IMR-90 (cell line): ENCODE data around the gene PLA2G15. TPM values are rescaled to one million over a fixed set of nuclear protein-coding genes. Genes with fewer than 3 reads are reported as not detected.

Experiments used
- ATAC-seq: fragments of 200-7000 bp; cut with Tn5 transposase; 2 replicates; pipeline ENCODE4 v1.9.1; 2020; ENCODE audit warnings: low read depth, mild to moderate bottlenecking, moderate library complexity
- BruUV-seq: library from RNA; stranded (reverse); fragments of 400-500 nt; replicated peaks from 2 replicates; lab custom pipeline; 2021; lab: Mats Ljungman, UMichigan
- CTCF ChIA-PET: fragments of 300-600 bp; formaldehyde crosslinking; extraction: SDS; loops from one replicate; lab custom pipeline; 2021; ENCODE audit warnings: antibody characterized with exemption; lab: Yijun Ruan, JAX
- POLR2A ChIA-PET: fragments of 300-600 bp; sonication (Branson Sonifier 250); formaldehyde crosslinking; loops from one replicate; lab custom pipeline; 2022; ENCODE audit warnings: antibody characterized with exemption; ENCODE audit not compliant: unreplicated experiment; lab: Charles Lee
- DNase-seq: peaks from one replicate; pipeline ENCODE4 v3.0.0; 2013
- H2AFZ ChIP-seq: replicated peaks from 2 replicates; pipeline ENCODE3; 2013; ENCODE audit warnings: low read length, mild to moderate bottlenecking; ENCODE audit not compliant: poor library complexity
- H2AK5ac ChIP-seq: 2 replicates; pipeline ENCODE4 v1.6.1; 2013; ENCODE audit warnings: low read depth, low read length, inconsistent platforms
- H2AK9ac ChIP-seq: replicated peaks from 2 replicates; pipeline ENCODE3; 2013; ENCODE audit warnings: mild to moderate bottlenecking, low read depth, low read length, moderate library complexity; ENCODE audit not compliant: poor library complexity
- H2BK120ac ChIP-seq: 2 replicates; pipeline ENCODE4 v1.6.1; 2013; ENCODE audit warnings: low read depth, low read length, inconsistent platforms
- H2BK15ac ChIP-seq: 3 replicates; pipeline ENCODE4 v1.6.1; 2013; ENCODE audit warnings: low read depth, low read length, inconsistent platforms
- H2BK20ac ChIP-seq: 2 replicates; pipeline ENCODE4 v1.6.1; 2013; ENCODE audit warnings: low read depth, mild to moderate bottlenecking, inconsistent platforms, low read length, moderate library complexity
- H2BK5ac ChIP-seq: 2 replicates; pipeline ENCODE4 v1.6.1; 2013; ENCODE audit warnings: mild to moderate bottlenecking, low read depth, low read length, inconsistent platforms; ENCODE audit not compliant: poor library complexity, severe bottlenecking
- H3K14ac ChIP-seq: replicated peaks from 2 replicates; pipeline ENCODE4 v1.6.1; 2013; ENCODE audit warnings: low read depth, low read length, inconsistent platforms
- H3K18ac ChIP-seq: 2 replicates; pipeline ENCODE4 v1.6.1; 2013; ENCODE audit warnings: low read depth, low read length, control low read depth
- H3K23ac ChIP-seq: 2 replicates; pipeline ENCODE4 v1.6.1; 2013; ENCODE audit warnings: low read depth, low read length, inconsistent platforms
- H3K27ac ChIP-seq: 2 replicates; pipeline ENCODE4 v1.5.1; 2013; ENCODE audit warnings: mild to moderate bottlenecking, control low read depth, low read length; ENCODE audit not compliant: insufficient read depth
- H3K27me3 ChIP-seq: 2 replicates; pipeline ENCODE4 v1.6.1; 2013; ENCODE audit warnings: low read length; ENCODE audit not compliant: control insufficient read depth, insufficient read depth
- H3K36me3 ChIP-seq: 2 replicates; pipeline ENCODE4 v1.6.1; 2013; ENCODE audit warnings: low read length, mixed read lengths; ENCODE audit not compliant: control insufficient read depth, insufficient read depth
- H3K4ac ChIP-seq: 2 replicates; pipeline ENCODE4 v1.6.1; 2013; ENCODE audit warnings: low read depth, low read length, inconsistent platforms
- H3K4me1 ChIP-seq: 2 replicates; pipeline ENCODE4 v1.6.1; 2013; ENCODE audit warnings: low read length, mixed read lengths; ENCODE audit not compliant: control insufficient read depth, insufficient read depth
- H3K4me2 ChIP-seq: 2 replicates; pipeline ENCODE4 v1.6.1; 2013; ENCODE audit warnings: low read depth, mild to moderate bottlenecking, control low read depth, low read length, moderate library complexity
- H3K4me3 ChIP-seq: 2 replicates; pipeline ENCODE4 v1.5.1; 2013; ENCODE audit warnings: low read depth, mild to moderate bottlenecking, control low read depth, low read length, moderate library complexity; ENCODE audit not compliant: insufficient read depth
- H3K56ac ChIP-seq: 2 replicates; pipeline ENCODE4 v1.6.1; 2013; ENCODE audit warnings: low read length, inconsistent platforms; ENCODE audit not compliant: insufficient read depth; ENCODE audit errors: extremely low read depth
- H3K79me1 ChIP-seq, 2 experiments: 2 replicates each; pipeline ENCODE4 v1.6.1; 2013; ENCODE audit warnings: low read length in 2 of 2, inconsistent platforms in 1 of 2, low read depth in 1 of 2
- H3K9ac ChIP-seq: 2 replicates; pipeline ENCODE4 v1.6.1; 2013; ENCODE audit warnings: low read depth, low read length, control low read depth
- H3K9me1 ChIP-seq: 2 replicates; pipeline ENCODE4 v1.6.1; 2013; ENCODE audit warnings: low read length, inconsistent platforms; ENCODE audit not compliant: insufficient read depth
- H3K9me3 ChIP-seq: 2 replicates; pipeline ENCODE4 v1.6.1; 2013; ENCODE audit warnings: low read length; ENCODE audit not compliant: control insufficient read depth, insufficient read depth
- H4K20me1 ChIP-seq: 2 replicates; pipeline ENCODE4 v1.6.1; 2013; ENCODE audit warnings: low read length, inconsistent platforms; ENCODE audit not compliant: insufficient read depth
- H4K5ac ChIP-seq: 2 replicates; pipeline ENCODE4 v1.6.1; 2013; ENCODE audit warnings: mild to moderate bottlenecking, low read depth, low read length, control low read depth
- H4K8ac ChIP-seq, 2 experiments: 2 replicates each; pipeline ENCODE4 v1.6.1; 2013; ENCODE audit warnings: low read depth in 2 of 2, low read length in 2 of 2, control low read depth in 1 of 2, inconsistent platforms in 1 of 2
- H4K91ac ChIP-seq: 2 replicates; pipeline ENCODE4 v1.6.1; 2013; ENCODE audit warnings: low read depth, low read length, inconsistent platforms; ENCODE audit not compliant: insufficient read depth
- BHLHE40 ChIP-seq: fragments of 150-350 bp; IDR thresholded peaks from 2 replicates; pipeline ENCODE4 v1.6.1; 2016; ENCODE audit warnings: mild to moderate bottlenecking, low read depth, low read length
- FOS ChIP-seq: fragments of 150-350 bp; IDR thresholded peaks from 2 replicates; pipeline ENCODE4 v1.6.1; 2016; ENCODE audit warnings: low read depth, low read length
- MAFK ChIP-seq: IDR thresholded peaks from 2 replicates; pipeline ENCODE4 v1.6.1; 2012; ENCODE audit warnings: low read depth, low read length, improper control_type of control experiment
- MAZ ChIP-seq: IDR thresholded peaks from 2 replicates; pipeline ENCODE4 v1.6.1; 2012; ENCODE audit warnings: low read depth, mild to moderate bottlenecking, low read length, improper control_type of control experiment, moderate library complexity, borderline replicate concordance
- MXI1 ChIP-seq: IDR thresholded peaks from 2 replicates; pipeline ENCODE4 v1.6.1; 2012; ENCODE audit warnings: low read depth, mild to moderate bottlenecking, low read length, moderate library complexity, borderline replicate concordance
- POLR2A ChIP-seq: IDR thresholded peaks from 2 replicates; pipeline ENCODE4 v1.6.1; 2012; ENCODE audit warnings: mild to moderate bottlenecking, low read depth, low read length
- RAD21 ChIP-seq: IDR thresholded peaks from 2 replicates; pipeline ENCODE4 v1.6.1; 2012; ENCODE audit warnings: low read length, improper control_type of control experiment
- RCOR1 ChIP-seq: IDR thresholded peaks from 2 replicates; pipeline ENCODE4 v1.6.1; 2012; ENCODE audit warnings: mild to moderate bottlenecking, low read length, improper control_type of control experiment; ENCODE audit not compliant: insufficient replicate concordance
- RFX5 ChIP-seq: IDR thresholded peaks from 2 replicates; pipeline ENCODE4 v1.8.0; 2012; ENCODE audit warnings: low read depth, mild to moderate bottlenecking, low read length, moderate library complexity
- SMC3 ChIP-seq: fragments of 150-350 bp; IDR thresholded peaks from 2 replicates; pipeline ENCODE4 v1.6.1; 2016; ENCODE audit warnings: low read depth, mild to moderate bottlenecking, antibody characterized with exemption, low read length, moderate library complexity
- WGBS, 2 experiments: methylation state at CpG; one replicate each; pipeline versions ENCODE4 v1.1.5 to v1.1.7; 2013; ENCODE audit warnings: missing lambda C conversion rate in 2 of 2; ENCODE audit not compliant: insufficient read length in 1 of 2; ENCODE audit errors: extremely low coverage in 2 of 2; 5-methylcytosine and 5-hydroxymethylcytosine counted together
- dilution Hi-C: fragments of 300-500 bp; cut with HindIII; formaldehyde crosslinking; loops from one replicate; pipeline ENCODE4 v1.14.3; 2018; ENCODE audit warnings: low sequenced_read_pairs; ENCODE audit not compliant: unreplicated experiment
- in situ Hi-C: fragments of 300-500 bp; cut with MboI; formaldehyde crosslinking; loops from 3 replicates; pipeline ENCODE4 v1.14.3; 2019; ENCODE audit warnings: low sequenced_read_pairs, inconsistent platforms, mixed read lengths
- intact Hi-C: fragments of 100-400 bp; cut with micrococcal nuclease; formaldehyde crosslinking; loops from 2 replicates; pipeline ENCODE4 v1.10.0; 2022
- polyA plus RNA-seq, 3 experiments: library from polyadenylated mRNA; depleted of rRNA; stranded (reverse); fragments of >200 nt; gene quantifications; 2 replicates each; pipeline ENCODE4 v1.2.3, GENCODE V29; 2012; ENCODE audit warnings: low replicate concordance in 1 of 3
- total RNA-seq: library from RNA; depleted of rRNA; stranded (reverse); fragments of >200 nt; gene quantifications from 2 replicates; pipeline ENCODE4 v1.2.3, GENCODE V29; 2012
- TF ChIP-seq, protein P1 (sequence below): fragments of 150-350 bp; IDR thresholded peaks from 2 replicates; pipeline ENCODE4 v1.6.1; 2017; ENCODE audit warnings: mild to moderate bottlenecking, antibody characterized with exemption, low read length, low read depth
- TF ChIP-seq, protein P2 (sequence below): conservative IDR thresholded peaks from 2 replicates; pipeline ENCODE4 v1.5.1; 2012; ENCODE audit warnings: mild to moderate bottlenecking, low read depth, low read length, improper control_type of control experiment
- TF ChIP-seq, protein P3 (sequence below): fragments of 150-350 bp; IDR thresholded peaks from 2 replicates; pipeline ENCODE4 v1.6.1; 2016; ENCODE audit warnings: low read depth, mild to moderate bottlenecking, low read length, moderate library complexity, borderline replicate concordance

PLA2G15 gene
- total and polyA plus RNA-seq, 2 of the 4 experiments (the other 2 are of a cell fraction), result 19.5 to 31.7 TPM

DNA sequence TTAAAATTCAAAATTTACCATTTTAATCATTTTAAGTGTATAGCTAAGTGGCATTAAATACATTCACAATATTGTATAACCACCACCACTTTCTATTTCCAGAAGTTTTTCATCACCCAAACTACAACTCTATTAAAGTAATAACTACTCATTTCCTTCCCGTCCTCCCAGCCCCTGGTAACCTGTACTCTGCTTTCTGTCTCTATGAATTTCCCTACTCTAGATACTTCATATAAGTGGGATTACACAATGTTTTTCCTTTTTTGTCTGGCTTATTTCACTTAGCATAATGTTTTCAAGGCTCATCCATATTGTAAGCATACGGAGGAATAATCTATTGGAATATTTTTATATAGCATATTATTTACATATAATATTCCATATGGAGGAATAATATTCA lies 38.9 kb upstream of the PLA2G15 start:
- H2AFZ ChIP-seq, result no peak overlapping the region
- H4K5ac ChIP-seq, result no peak overlapping the region
- no peak overlapping the region for H3K4ac ChIP-seq
- no peak overlapping the region for H2BK20ac ChIP-seq
- no CpG with 5 or more reads among the region's 2 CpGs for WGBS, 2 experiments
- in situ Hi-C loops (no loop called here), intact Hi-C loops (no loop called here), dilution Hi-C loops (no loop called here)
- H2BK120ac ChIP-seq, result no peak overlapping the region
- no peak overlapping the region for H3K27ac ChIP-seq
- H3K9ac ChIP-seq, result no peak overlapping the region
- no peak overlapping the region for H3K14ac ChIP-seq
- POLR2A ChIA-PET, result no interaction called here
- peaks cover 2 to 11% of the 10 kb centered on the region in 2 experiments; a peak in 3 of 4 replicates for H3K79me1 ChIP-seq
- TF ChIP-seq FOS, result no peak
- no peak for TF ChIP-seq POLR2A
- no peak for TF ChIP-seq MAZ
- TF ChIP-seq, protein P1, sequence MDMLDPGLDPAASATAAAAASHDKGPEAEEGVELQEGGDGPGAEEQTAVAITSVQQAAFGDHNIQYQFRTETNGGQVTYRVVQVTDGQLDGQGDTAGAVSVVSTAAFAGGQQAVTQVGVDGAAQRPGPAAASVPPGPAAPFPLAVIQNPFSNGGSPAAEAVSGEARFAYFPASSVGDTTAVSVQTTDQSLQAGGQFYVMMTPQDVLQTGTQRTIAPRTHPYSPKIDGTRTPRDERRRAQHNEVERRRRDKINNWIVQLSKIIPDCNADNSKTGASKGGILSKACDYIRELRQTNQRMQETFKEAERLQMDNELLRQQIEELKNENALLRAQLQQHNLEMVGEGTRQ, result no peak
- TF ChIP-seq RCOR1, result no peak
- no peak for TF ChIP-seq RAD21
- TF ChIP-seq MXI1, result no peak
- TF ChIP-seq, protein P2, sequence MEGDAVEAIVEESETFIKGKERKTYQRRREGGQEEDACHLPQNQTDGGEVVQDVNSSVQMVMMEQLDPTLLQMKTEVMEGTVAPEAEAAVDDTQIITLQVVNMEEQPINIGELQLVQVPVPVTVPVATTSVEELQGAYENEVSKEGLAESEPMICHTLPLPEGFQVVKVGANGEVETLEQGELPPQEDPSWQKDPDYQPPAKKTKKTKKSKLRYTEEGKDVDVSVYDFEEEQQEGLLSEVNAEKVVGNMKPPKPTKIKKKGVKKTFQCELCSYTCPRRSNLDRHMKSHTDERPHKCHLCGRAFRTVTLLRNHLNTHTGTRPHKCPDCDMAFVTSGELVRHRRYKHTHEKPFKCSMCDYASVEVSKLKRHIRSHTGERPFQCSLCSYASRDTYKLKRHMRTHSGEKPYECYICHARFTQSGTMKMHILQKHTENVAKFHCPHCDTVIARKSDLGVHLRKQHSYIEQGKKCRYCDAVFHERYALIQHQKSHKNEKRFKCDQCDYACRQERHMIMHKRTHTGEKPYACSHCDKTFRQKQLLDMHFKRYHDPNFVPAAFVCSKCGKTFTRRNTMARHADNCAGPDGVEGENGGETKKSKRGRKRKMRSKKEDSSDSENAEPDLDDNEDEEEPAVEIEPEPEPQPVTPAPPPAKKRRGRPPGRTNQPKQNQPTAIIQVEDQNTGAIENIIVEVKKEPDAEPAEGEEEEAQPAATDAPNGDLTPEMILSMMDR, result no peak
- no peak for TF ChIP-seq SMC3
- TF ChIP-seq BHLHE40, result no peak
- TF ChIP-seq, protein P3, sequence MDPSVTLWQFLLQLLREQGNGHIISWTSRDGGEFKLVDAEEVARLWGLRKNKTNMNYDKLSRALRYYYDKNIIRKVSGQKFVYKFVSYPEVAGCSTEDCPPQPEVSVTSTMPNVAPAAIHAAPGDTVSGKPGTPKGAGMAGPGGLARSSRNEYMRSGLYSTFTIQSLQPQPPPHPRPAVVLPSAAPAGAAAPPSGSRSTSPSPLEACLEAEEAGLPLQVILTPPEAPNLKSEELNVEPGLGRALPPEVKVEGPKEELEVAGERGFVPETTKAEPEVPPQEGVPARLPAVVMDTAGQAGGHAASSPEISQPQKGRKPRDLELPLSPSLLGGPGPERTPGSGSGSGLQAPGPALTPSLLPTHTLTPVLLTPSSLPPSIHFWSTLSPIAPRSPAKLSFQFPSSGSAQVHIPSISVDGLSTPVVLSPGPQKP, result no peak
- TF ChIP-seq RFX5, result no peak
- TF ChIP-seq MAFK, result no peak
- H3K56ac ChIP-seq, result no peak overlapping the region
- no peak overlapping the region for H3K18ac ChIP-seq
- no peak overlapping the region for H2BK15ac ChIP-seq
- no peak overlapping the region for H4K8ac ChIP-seq
- no peaks in the 10 kb centered on the region for H3K27me3 ChIP-seq
- no TSS peak for BruUV-seq
- no peak overlapping the region for H2AK5ac ChIP-seq
- no peak for DNase-seq
- H3K9me1 ChIP-seq, result peaks cover 7% of the 10 kb centered on the region; the same call in 1 of the 2 replicates
- H3K9me3 ChIP-seq, result no peaks in the 10 kb centered on the region
- ATAC-seq, result no peak
- no peak overlapping the region for H3K4me3 ChIP-seq
- H3K4me1 ChIP-seq, result no peaks in the 10 kb centered on the region
- no peaks in the 10 kb centered on the region for H3K36me3 ChIP-seq
- no peak overlapping the region for H2AK9ac ChIP-seq
- H2BK5ac ChIP-seq, result no peak overlapping the region
- CTCF ChIA-PET, result no interaction called here
- no peak overlapping the region for H3K23ac ChIP-seq
- H4K20me1 ChIP-seq, result peaks cover 3% of the 10 kb centered on the region; the same call in 1 of the 2 replicates
- H4K91ac ChIP-seq, result no peak overlapping the region
- no peak overlapping the region for H3K4me2 ChIP-seq
